ENCODE measurements around the gene SRP68. TPM values are rescaled to one million over a fixed set of nuclear protein-coding genes. Genes with fewer than 3 reads are reported as not detected.

SRP68 gene
- total and polyA plus RNA-seq, 9 of the 15 experiments (the other 6 are each of a cell fraction or from before 2014, with no cell fraction given) = 29.4 to 92.6 (median 36.2) TPM

- H3K9me3 ChIP-seq (replicated peaks; ENCODE audit: control insufficient read depth, insufficient read depth, low read depth, low read length) = no peaks in the 10 kb centered on the region
- H2AFZ ChIP-seq (ENCODE audit: low read depth, low read length) = no peak overlapping the region
- intact Hi-C loops (cut with micrococcal nuclease) = no loop called here
- H4K20me1 ChIP-seq (replicated peaks; ENCODE audit: control insufficient read depth, insufficient read depth, low read length) = 0 out of 2 replicates have a peak, but pooled peaks cover 9% of the 10 kb centered on the region
- FAIRE-seq (no peak), DNase-seq (ENCODE audit: extremely low read depth in 1 of 4, low spot score in 3 of 4) (no peak), ATAC-seq (no peak; the same call in 2 of the 3 replicates)
- POLR2A ChIA-PET = interaction anchor here (0.7 to 1.2 kb wide), 4 partner anchors 10 to 1614 kb away, joined by 3 to 4 read pairs (median 4); no protein-coding TSS in a partner anchor
- in situ Hi-C loops (cut with MboI) = no loop called here
- H3K4me2 ChIP-seq (ENCODE audit: insufficient read depth, low read length) = no peak overlapping the region
- H3K9ac ChIP-seq (ENCODE audit: insufficient read depth in 1 of 2, low read depth in 2 of 2, low read length in 2 of 2) = peak overlapping the region in 1 of 2 experiments; percentile 62; a peak in 2 of 4 replicates
- H3K9me1 ChIP-seq (ENCODE audit: control insufficient read depth, insufficient read depth, low read length) = no peaks in the 10 kb centered on the region
- no peak overlapping the region for H3K4me3 ChIP-seq
- TF ChIP-seq ZNF436 (CRISPR knock-in tag; IDR thresholded peaks at IDR 0.05) (no peak), ZBTB33 (CRISPR knock-in tag; IDR thresholded peaks at IDR 0.05) (peak; percentile 41; the same call in 1 of the 2 replicates), EGR1 (conservative IDR thresholded peaks at IDR 0.05) (no peak), POLR2G (IDR thresholded peaks at IDR 0.05; ENCODE audit: low read depth, low read length) (peak; percentile 39; the same call in 1 of the 2 replicates), CHCHD3 (CRISPR knock-in tag; IDR thresholded peaks at IDR 0.05) (no peak), ZNF609 (CRISPR knock-in tag; IDR thresholded peaks at IDR 0.05; ENCODE audit: borderline replicate concordance) (no peak), SIX5 (IDR thresholded peaks at IDR 0.05; ENCODE audit: borderline replicate concordance in 1 of 2, insufficient read depth in 1 of 2, low read depth in 1 of 2, low read length in 2 of 2) (no peak)
- H3K27ac ChIP-seq (ENCODE audit: extremely low read depth, low read depth, low read length) = no peak overlapping the region
- H3K4me1 ChIP-seq (replicated peaks in 1 of 2; ENCODE audit: control insufficient read depth in 2 of 2, insufficient read depth in 2 of 2, low read length in 2 of 2) = peaks cover 0 to 6% of the 10 kb centered on the region in 2 experiments; a peak in 2 of 5 replicates
- CTCF ChIA-PET (ENCODE audit: low intra/inter-chr PET ratio) = no interaction called here
- 71% methylated on average over 20 of the region's 22 CpGs for WGBS (ENCODE audit: insufficient coverage, low coverage, missing lambda C conversion rate)
- H3K36me3 ChIP-seq (ENCODE audit: control insufficient read depth, insufficient read depth, low read length) = peaks cover 40% of the 10 kb centered on the region; the same call in 2 of the 3 replicates
- no peaks in the 10 kb centered on the region for H3K27me3 ChIP-seq (ENCODE audit: control insufficient read depth in 2 of 2, insufficient read depth in 2 of 2, low read length in 2 of 2)
- no peaks in the 10 kb centered on the region for H3K79me2 ChIP-seq (ENCODE audit: control insufficient read depth, insufficient read depth, low read length)
- BruUV-seq (replicated peaks) = no TSS peak
These were observed 35.6 kb downstream of the SRP68 start for GRCh38 chr17:76036497-76037261.
